GM18868 (cell line): Measurements from ENCODE around the gene CELA3A.

ENCODE experiments used
- ATAC-seq: cut with Tn5 transposase; IDR thresholded peaks from one replicate; pipeline ENCODE4 v1.9.1; 2021; ENCODE audit warnings: mild to moderate bottlenecking, moderate library complexity; ENCODE audit not compliant: unreplicated experiment

Gene CELA3A

GRCh38 chr1:22045604-22046228 is 44.3 kb downstream of the CELA3A start:
- ATAC-seq, result no peak

- ATAC-seq, result peak; percentile 39
Observed at GRCh38 chr1:22048351-22049192, 47.1 kb downstream of the CELA3A start.

- ATAC-seq, result no peak
Observed at GRCh38 chr1:22050330-22050729, 48.9 kb downstream of the CELA3A start.

GRCh38 chr1:22051607-22052114 is 50.2 kb downstream of the CELA3A start:
- no peak for ATAC-seq

- ATAC-seq, result peak; percentile 76
Observed at GRCh38 chr1:22052115-22053016, 50.9 kb downstream of the CELA3A start, which contains the start of gene CDC42. Gene CDC42 (plus strand): TSS chr1:22052709. CDS start chr1:22078479, 25,770 bp downstream.

GRCh38 chr1:22053017-22053860 is 51.8 kb downstream of the CELA3A start:
- peak; percentile 23 for ATAC-seq

- ATAC-seq, result no peak
Observed at GRCh38 chr1:22053861-22054770, 52.7 kb downstream of the CELA3A start.

GRCh38 chr1:22055463-22055862 is 54.0 kb downstream of the CELA3A start:
- no peak for ATAC-seq

GRCh38 chr1:22056043-22056442 is 54.6 kb downstream of the CELA3A start:
- no peak for ATAC-seq

- no peak for ATAC-seq
Observed at GRCh38 chr1:22056936-22057335, 55.5 kb downstream of the CELA3A start.

- no peak for ATAC-seq
Observed at GRCh38 chr1:22057861-22058260, 56.4 kb downstream of the CELA3A start.
